Endothelial cell of umbilical vein (primary cell): ENCODE results near the gene HIGD1A.

Experiments used
- EZH2 ChIP-seq: IDR thresholded peaks from 2 replicates; pipeline ENCODE4 v1.6.1; 2012; ENCODE audit warnings: borderline replicate concordance, low read depth, mild to moderate bottlenecking, moderate library complexity, low read length, inconsistent platforms; ENCODE audit not compliant: severe bottlenecking
- JUN ChIP-seq: IDR thresholded peaks from 2 replicates; pipeline ENCODE4 v1.6.1; 2011; ENCODE audit warnings: borderline replicate concordance, low read depth; ENCODE audit not compliant: insufficient read length, insufficient read depth
- POLR2A ChIP-seq: IDR thresholded peaks from 2 replicates; pipeline ENCODE4 v1.6.1; 2012; ENCODE audit warnings: low read depth, mild to moderate bottlenecking, control low read depth, low read length
- TF ChIP-seq, protein P1 (sequence below), 2 donors: IDR thresholded peaks; 1 replicate in 1 of 2; 2 replicates in 1 of 2; pipeline ENCODE4 v1.5.1; 2011; ENCODE audit warnings: low read length in 2 of 2, mild to moderate bottlenecking in 2 of 2, moderate library complexity in 2 of 2, control low read depth in 1 of 2, inconsistent platforms in 1 of 2, low read depth in 1 of 2; ENCODE audit not compliant: insufficient read depth in 1 of 2; ENCODE audit errors: extremely low read depth in 1 of 2

DNA sequence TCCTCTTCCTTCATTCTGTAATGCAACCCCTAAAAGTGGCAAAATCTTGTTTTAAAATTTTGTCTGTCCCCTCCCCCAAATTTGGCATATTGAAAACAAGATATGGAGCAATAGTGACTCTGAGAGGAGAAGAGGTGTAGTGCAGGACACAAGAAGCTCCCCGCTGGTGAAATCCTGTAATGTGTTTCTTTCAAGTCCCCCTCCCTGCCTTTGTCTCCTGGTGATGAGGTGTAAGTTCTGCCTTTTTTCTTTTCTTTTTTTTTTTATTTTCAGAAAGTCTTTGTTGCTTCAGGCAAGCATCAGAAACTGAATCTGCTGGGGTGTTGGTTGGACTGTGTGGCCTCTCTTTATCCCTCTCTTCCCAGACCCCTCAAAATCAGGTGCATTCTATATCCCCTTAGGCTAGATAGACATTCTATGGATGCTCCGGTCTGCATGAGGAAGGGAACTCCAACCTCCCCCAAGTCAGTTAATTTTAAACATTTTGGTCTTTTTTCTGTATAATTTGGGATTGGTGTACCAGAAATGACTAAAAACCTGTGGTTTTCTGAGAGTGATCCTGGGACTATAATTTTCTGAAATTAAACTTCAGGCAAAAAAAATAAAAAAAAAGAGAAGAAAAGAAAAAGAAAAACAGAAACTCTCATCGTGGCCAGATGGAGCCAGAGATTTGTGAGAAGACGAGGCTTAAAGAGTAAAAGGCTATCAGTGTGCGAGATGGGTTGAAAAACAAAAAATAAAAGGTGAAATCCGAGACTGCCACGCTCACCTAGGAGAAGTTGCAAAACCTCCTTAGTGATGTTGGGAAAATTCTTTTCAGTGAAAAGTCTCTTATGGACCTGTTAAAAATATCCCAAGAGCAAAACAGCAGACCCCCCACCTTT, 26.4 kb upstream of the HIGD1A start:
- TF ChIP-seq JUN (no peak), POLR2A (no peak), EZH2 (no peak)
- TF ChIP-seq, protein P1, sequence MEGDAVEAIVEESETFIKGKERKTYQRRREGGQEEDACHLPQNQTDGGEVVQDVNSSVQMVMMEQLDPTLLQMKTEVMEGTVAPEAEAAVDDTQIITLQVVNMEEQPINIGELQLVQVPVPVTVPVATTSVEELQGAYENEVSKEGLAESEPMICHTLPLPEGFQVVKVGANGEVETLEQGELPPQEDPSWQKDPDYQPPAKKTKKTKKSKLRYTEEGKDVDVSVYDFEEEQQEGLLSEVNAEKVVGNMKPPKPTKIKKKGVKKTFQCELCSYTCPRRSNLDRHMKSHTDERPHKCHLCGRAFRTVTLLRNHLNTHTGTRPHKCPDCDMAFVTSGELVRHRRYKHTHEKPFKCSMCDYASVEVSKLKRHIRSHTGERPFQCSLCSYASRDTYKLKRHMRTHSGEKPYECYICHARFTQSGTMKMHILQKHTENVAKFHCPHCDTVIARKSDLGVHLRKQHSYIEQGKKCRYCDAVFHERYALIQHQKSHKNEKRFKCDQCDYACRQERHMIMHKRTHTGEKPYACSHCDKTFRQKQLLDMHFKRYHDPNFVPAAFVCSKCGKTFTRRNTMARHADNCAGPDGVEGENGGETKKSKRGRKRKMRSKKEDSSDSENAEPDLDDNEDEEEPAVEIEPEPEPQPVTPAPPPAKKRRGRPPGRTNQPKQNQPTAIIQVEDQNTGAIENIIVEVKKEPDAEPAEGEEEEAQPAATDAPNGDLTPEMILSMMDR (IDR thresholded peaks at IDR 0.05; ENCODE audit: extremely low read depth in 1 of 2, insufficient read depth in 1 of 2, low read depth in 1 of 2, low read length in 2 of 2): no peak
